ENCODE data around the gene GJB5. TPM values are rescaled to one million over a fixed set of nuclear protein-coding genes. Genes with fewer than 3 reads are reported as not detected.

GJB5 gene
- total RNA-seq, 1 experiment from 2014 or later: not detected

GRCh38 chr1:34759503-34760357, 4.9 kb downstream of the GJB5 start, which contains the start of gene GJB4:
TSS of gene GJB4 (plus strand) at chr1:34759740. CDS start at chr1:34761255, 1,515 bp downstream.
- no peaks in the 10 kb centered on the region for H3K27me3 Mint-ChIP-seq (ENCODE audit: insufficient read depth, unreplicated experiment)
- Histone ChIP-seq H3K4me3 (ENCODE audit: low read depth, low read length) (no peak within 1 kb of the TSS), H3K36me3 (ENCODE audit: control insufficient read depth, insufficient read depth, low read length) (no peaks in the 10 kb centered on the region), H3K4me1 (peaks cover 3% of the 10 kb centered on the region; the same call in 1 of the 2 replicates), H3K27me3 (replicated peaks; ENCODE audit: control insufficient read depth, insufficient read depth, low read length) (no peaks in the 10 kb centered on the region), H3K9me3 (no peaks in the 10 kb centered on the region)
- intact Hi-C loops (cut with micrococcal nuclease; ENCODE audit: unreplicated experiment): no loop called here
- DNase-seq: no peak
- no peaks in the 10 kb centered on the region for H3K36me3 Mint-ChIP-seq (ENCODE audit: insufficient read depth, unreplicated experiment)
- no peak within 1 kb of the TSS for H3K27ac Mint-ChIP-seq (ENCODE audit: unreplicated experiment)
- BruUV-seq (replicated peaks): no TSS peak
- ChIA-PET POLR2A (no interaction called here), CTCF (no interaction called here)
- H3K4me1 Mint-ChIP-seq (ENCODE audit: low read depth, unreplicated experiment): peaks cover 10% of the 10 kb centered on the region
- no peak within 1 kb of the TSS for H3K4me3 Mint-ChIP-seq (ENCODE audit: unreplicated experiment)
- no peaks in the 10 kb centered on the region for H3K9me3 Mint-ChIP-seq (ENCODE audit: unreplicated experiment)
- no peak for TF ChIP-seq CTCF (IDR thresholded peaks at IDR 0.05; ENCODE audit: insufficient read depth in 1 of 2, low read depth in 1 of 2, low read length in 1 of 2, severe bottlenecking in 1 of 2, unreplicated experiment in 1 of 2)

GRCh38 chr1:34761176-34761761, 6.4 kb downstream of the GJB5 start:
- H3K4me3 ChIP-seq (ENCODE audit: low read depth, low read length): no peak overlapping the region
- TF ChIP-seq CTCF (IDR thresholded peaks at IDR 0.05; ENCODE audit: insufficient read depth in 1 of 2, low read depth in 1 of 2, low read length in 1 of 2, severe bottlenecking in 1 of 2, unreplicated experiment in 1 of 2): no peak
- ChIA-PET POLR2A (no interaction called here), CTCF (no interaction called here)
- Mint-ChIP-seq H3K4me3 (ENCODE audit: unreplicated experiment) (no peak overlapping the region), H3K36me3 (ENCODE audit: insufficient read depth, unreplicated experiment) (no peaks in the 10 kb centered on the region), H3K27me3 (ENCODE audit: insufficient read depth, unreplicated experiment) (no peaks in the 10 kb centered on the region), H3K27ac (ENCODE audit: unreplicated experiment) (no peak overlapping the region), H3K9me3 (ENCODE audit: unreplicated experiment) (no peaks in the 10 kb centered on the region), H3K4me1 (ENCODE audit: low read depth, unreplicated experiment) (peaks cover 10% of the 10 kb centered on the region)
- no peaks in the 10 kb centered on the region for H3K9me3 ChIP-seq
- DNase-seq: no peak
- H3K4me1 ChIP-seq: peaks cover 3% of the 10 kb centered on the region; the same call in 1 of the 2 replicates
- BruUV-seq (replicated peaks): no TSS peak
- no peaks in the 10 kb centered on the region for H3K36me3 ChIP-seq (ENCODE audit: control insufficient read depth, insufficient read depth, low read length)
- intact Hi-C loops (cut with micrococcal nuclease; ENCODE audit: unreplicated experiment): no loop called here
- no peaks in the 10 kb centered on the region for H3K27me3 ChIP-seq (replicated peaks; ENCODE audit: control insufficient read depth, insufficient read depth, low read length)

- peaks cover 10% of the 10 kb centered on the region for H3K4me1 Mint-ChIP-seq (ENCODE audit: low read depth, unreplicated experiment)
- no peak overlapping the region for H3K4me3 ChIP-seq (ENCODE audit: low read depth, low read length)
- POLR2A ChIA-PET: no interaction called here
- intact Hi-C loops (cut with micrococcal nuclease; ENCODE audit: unreplicated experiment): no loop called here
- H3K4me3 Mint-ChIP-seq (ENCODE audit: unreplicated experiment): no peak overlapping the region
- BruUV-seq (replicated peaks): no TSS peak
- no peaks in the 10 kb centered on the region for H3K36me3 ChIP-seq (ENCODE audit: control insufficient read depth, insufficient read depth, low read length)
- H3K9me3 Mint-ChIP-seq (ENCODE audit: unreplicated experiment): no peaks in the 10 kb centered on the region
- no peak for DNase-seq
- no peaks in the 10 kb centered on the region for H3K9me3 ChIP-seq
- H3K36me3 Mint-ChIP-seq (ENCODE audit: insufficient read depth, unreplicated experiment): no peaks in the 10 kb centered on the region
- CTCF ChIA-PET: no interaction called here
- no peak overlapping the region for H3K27ac Mint-ChIP-seq (ENCODE audit: unreplicated experiment)
- no peaks in the 10 kb centered on the region for H3K27me3 Mint-ChIP-seq (ENCODE audit: insufficient read depth, unreplicated experiment)
- no peak for TF ChIP-seq CTCF (IDR thresholded peaks at IDR 0.05; ENCODE audit: insufficient read depth in 1 of 2, low read depth in 1 of 2, low read length in 1 of 2, severe bottlenecking in 1 of 2, unreplicated experiment in 1 of 2)
- peaks cover 3% of the 10 kb centered on the region; the same call in 1 of the 2 replicates for H3K4me1 ChIP-seq
- H3K27me3 ChIP-seq (replicated peaks; ENCODE audit: control insufficient read depth, insufficient read depth, low read length): no peaks in the 10 kb centered on the region
These were observed 7.0 kb downstream of the GJB5 start for GRCh38 chr1:34761776-34762307.

All from Caco-2 (cell line).